ENCODE data around the gene SCYGR1. TPM values are rescaled to one million over a fixed set of nuclear protein-coding genes. Genes with fewer than 3 reads are reported as not detected.
A peak's percentile ranks its signal among the peaks of the same experiment; 100 is the strongest.

SCYGR1 gene
- total RNA-seq, 5 donors from 2014 or later (not counting 1 experiment from before 2014, with no cell fraction given), result not detected

GRCh38 chr2:227420087-227421052 is 32.6 kb upstream of the SCYGR1 start:
- Histone ChIP-seq H3K4me3 (ENCODE audit: control insufficient read depth in 1 of 2, extremely low read depth in 1 of 2, low read length in 1 of 2) (no peak overlapping the region), H3K4me1 (ENCODE audit: control insufficient read depth in 1 of 2, extremely low read depth in 1 of 2, insufficient read depth in 2 of 2, low read length in 2 of 2) (no peaks in the 10 kb centered on the region), H3K36me3 (ENCODE audit: control insufficient read depth in 2 of 2, extremely low read depth in 1 of 2, insufficient read depth in 1 of 2, low read length in 1 of 2) (no peaks in the 10 kb centered on the region), H3K27me3 (replicated peaks in 1 of 2; ENCODE audit: control insufficient read depth in 2 of 2, extremely low read depth in 1 of 2, insufficient read depth in 2 of 2, low read length in 1 of 2) (no peaks in the 10 kb centered on the region), H3K27ac (ENCODE audit: low read length) (no peak overlapping the region), H3K9me3 (no peaks in the 10 kb centered on the region)
- CTCF ChIA-PET, result interaction anchor here in 1 of 2 donors (0.7 kb wide), 1 partner anchor 60 kb away, joined by 3 read pairs; no protein-coding TSS in a partner anchor
- Mint-ChIP-seq H3K36me3 (no peaks in the 10 kb centered on the region), H3K4me3 (no peak overlapping the region), H3K9me3 (no peaks in the 10 kb centered on the region), H3K27me3 (no peaks in the 10 kb centered on the region), H3K27ac (no peak overlapping the region), H3K4me1 (peaks cover 3 to 8% (median 6%) of the 10 kb centered on the region in 3 donors)
- 97% methylated on average over 8 of the region's 15 CpGs for WGBS (ENCODE audit: insufficient coverage)
- DNase-seq (no peak), ATAC-seq (replicated peaks in 1 of 4) (no peak)
- POLR2A ChIA-PET, result no interaction called here

GRCh38 chr2:227416701-227417100 is 29.0 kb upstream of the SCYGR1 start:
- H3K27ac Mint-ChIP-seq, result no peak overlapping the region
- H3K27ac ChIP-seq (ENCODE audit: low read length), result no peak overlapping the region
- WGBS (ENCODE audit: insufficient coverage), result 70% methylated on average over 2 of the region's 4 CpGs
- peaks cover 0 to 2% of the 10 kb centered on the region in 2 experiments for H3K4me1 ChIP-seq (ENCODE audit: control insufficient read depth in 1 of 2, extremely low read depth in 1 of 2, insufficient read depth in 2 of 2, low read length in 2 of 2)
- H3K27me3 ChIP-seq (replicated peaks in 1 of 2; ENCODE audit: control insufficient read depth in 2 of 2, extremely low read depth in 1 of 2, insufficient read depth in 2 of 2, low read length in 1 of 2), result no peaks in the 10 kb centered on the region
- no peaks in the 10 kb centered on the region for H3K36me3 ChIP-seq (ENCODE audit: control insufficient read depth in 2 of 2, extremely low read depth in 1 of 2, insufficient read depth in 1 of 2, low read length in 1 of 2)
- no peaks in the 10 kb centered on the region for H3K9me3 Mint-ChIP-seq
- no peak for DNase-seq
- H3K4me3 Mint-ChIP-seq, result no peak overlapping the region
- no peaks in the 10 kb centered on the region for H3K36me3 Mint-ChIP-seq
- H3K27me3 Mint-ChIP-seq, result no peaks in the 10 kb centered on the region
- ChIA-PET CTCF (interaction anchor here in 1 of 2 donors (0.5 kb wide), 1 partner anchor 350 kb away, joined by 3 read pairs; no protein-coding TSS in a partner anchor), POLR2A (no interaction called here)
- H3K4me3 ChIP-seq (ENCODE audit: control insufficient read depth in 1 of 2, extremely low read depth in 1 of 2, low read length in 1 of 2), result no peak overlapping the region
- H3K4me1 Mint-ChIP-seq, result peaks cover 11 to 15% (median 15%) of the 10 kb centered on the region in 3 donors
- H3K9me3 ChIP-seq, result no peaks in the 10 kb centered on the region
- no peak for ATAC-seq (replicated peaks in 1 of 4)

GRCh38 chr2:227415538-227416424 is 28.0 kb upstream of the SCYGR1 start:
- Mint-ChIP-seq H3K27me3 (no peaks in the 10 kb centered on the region), H3K27ac (peak overlapping the region in 1 of 2 donors; percentile 24), H3K9me3 (no peaks in the 10 kb centered on the region), H3K36me3 (no peaks in the 10 kb centered on the region), H3K4me3 (no peak overlapping the region), H3K4me1 (peaks cover 20 to 24% (median 24%) of the 10 kb centered on the region in 3 donors)
- Histone ChIP-seq H3K4me1 (ENCODE audit: control insufficient read depth in 1 of 2, extremely low read depth in 1 of 2, insufficient read depth in 2 of 2, low read length in 2 of 2) (peaks cover 5 to 7% of the 10 kb centered on the region in 2 experiments), H3K9me3 (no peaks in the 10 kb centered on the region), H3K27ac (ENCODE audit: low read length) (no peak overlapping the region), H3K27me3 (replicated peaks in 1 of 2; ENCODE audit: control insufficient read depth in 2 of 2, extremely low read depth in 1 of 2, insufficient read depth in 2 of 2, low read length in 1 of 2) (no peaks in the 10 kb centered on the region), H3K4me3 (ENCODE audit: control insufficient read depth in 1 of 2, extremely low read depth in 1 of 2, low read length in 1 of 2) (no peak overlapping the region), H3K36me3 (ENCODE audit: control insufficient read depth in 2 of 2, extremely low read depth in 1 of 2, insufficient read depth in 1 of 2, low read length in 1 of 2) (no peaks in the 10 kb centered on the region)
- CTCF ChIA-PET, result interaction anchor here in 1 of 2 donors (0.5 kb wide), 1 partner anchor 351 kb away, joined by 3 read pairs; no protein-coding TSS in a partner anchor
- ATAC-seq (replicated peaks in 1 of 4) (no peak), DNase-seq (no peak)
- WGBS (ENCODE audit: insufficient coverage), result 60% methylated on average over 1 of the region's 10 CpGs
- POLR2A ChIA-PET, result no interaction called here

GRCh38 chr2:227414846-227415245 is 27.1 kb upstream of the SCYGR1 start:
- H3K4me1 ChIP-seq (ENCODE audit: control insufficient read depth in 1 of 2, extremely low read depth in 1 of 2, insufficient read depth in 2 of 2, low read length in 2 of 2), result peaks cover 5 to 7% of the 10 kb centered on the region in 2 experiments
- peaks cover 20 to 26% (median 25%) of the 10 kb centered on the region in 3 donors for H3K4me1 Mint-ChIP-seq
- no peak for ATAC-seq (replicated peaks in 1 of 4)

GRCh38 chr2:227413371-227413770 is 25.6 kb upstream of the SCYGR1 start:
- Mint-ChIP-seq H3K27me3 (no peaks in the 10 kb centered on the region), H3K9me3 (no peaks in the 10 kb centered on the region), H3K4me1 (peaks cover 20 to 26% (median 25%) of the 10 kb centered on the region in 3 donors), H3K36me3 (no peaks in the 10 kb centered on the region), H3K27ac (no peak overlapping the region), H3K4me3 (no peak overlapping the region)
- ChIA-PET CTCF (no interaction called here), POLR2A (no interaction called here)
- Histone ChIP-seq H3K27ac (ENCODE audit: low read length) (no peak overlapping the region), H3K4me1 (ENCODE audit: control insufficient read depth in 1 of 2, extremely low read depth in 1 of 2, insufficient read depth in 2 of 2, low read length in 2 of 2) (peaks cover 5 to 7% of the 10 kb centered on the region in 2 experiments), H3K4me3 (ENCODE audit: control insufficient read depth in 1 of 2, extremely low read depth in 1 of 2, low read length in 1 of 2) (no peak overlapping the region), H3K36me3 (ENCODE audit: control insufficient read depth in 2 of 2, extremely low read depth in 1 of 2, insufficient read depth in 1 of 2, low read length in 1 of 2) (no peaks in the 10 kb centered on the region), H3K27me3 (replicated peaks in 1 of 2; ENCODE audit: control insufficient read depth in 2 of 2, extremely low read depth in 1 of 2, insufficient read depth in 2 of 2, low read length in 1 of 2) (no peaks in the 10 kb centered on the region), H3K9me3 (no peaks in the 10 kb centered on the region)
- DNase-seq, result no peak
- ATAC-seq (replicated peaks in 1 of 4), result no peak
- 83% methylated on average over 8 of the region's 8 CpGs for WGBS (ENCODE audit: insufficient coverage)

More at GRCh38 chr2:227414846-227415245, 27.1 kb upstream of the SCYGR1 start:
- Mint-ChIP-seq H3K36me3 (no peaks in the 10 kb centered on the region), H3K4me3 (no peak overlapping the region), H3K27me3 (no peaks in the 10 kb centered on the region), H3K9me3 (no peaks in the 10 kb centered on the region), H3K27ac (no peak overlapping the region)
- WGBS (ENCODE audit: insufficient coverage), result no CpG with 5 or more reads among the region's 3 CpGs
- Histone ChIP-seq H3K27ac (ENCODE audit: low read length) (no peak overlapping the region), H3K9me3 (no peaks in the 10 kb centered on the region), H3K27me3 (replicated peaks in 1 of 2; ENCODE audit: control insufficient read depth in 2 of 2, extremely low read depth in 1 of 2, insufficient read depth in 2 of 2, low read length in 1 of 2) (no peaks in the 10 kb centered on the region), H3K36me3 (ENCODE audit: control insufficient read depth in 2 of 2, extremely low read depth in 1 of 2, insufficient read depth in 1 of 2, low read length in 1 of 2) (no peaks in the 10 kb centered on the region), H3K4me3 (ENCODE audit: control insufficient read depth in 1 of 2, extremely low read depth in 1 of 2, low read length in 1 of 2) (no peak overlapping the region)
- CTCF ChIA-PET, result no interaction called here
- no peak for DNase-seq
- POLR2A ChIA-PET, result no interaction called here

GRCh38 chr2:227412877-227413276 is 25.1 kb upstream of the SCYGR1 start:
- Mint-ChIP-seq H3K27me3 (no peaks in the 10 kb centered on the region), H3K4me1 (peaks cover 20 to 26% (median 25%) of the 10 kb centered on the region in 3 donors), H3K4me3 (no peak overlapping the region), H3K36me3 (no peaks in the 10 kb centered on the region), H3K9me3 (no peaks in the 10 kb centered on the region), H3K27ac (no peak overlapping the region)
- no peak for ATAC-seq (replicated peaks in 1 of 4)
- Histone ChIP-seq H3K9me3 (no peaks in the 10 kb centered on the region), H3K27ac (ENCODE audit: low read length) (no peak overlapping the region), H3K4me3 (ENCODE audit: control insufficient read depth in 1 of 2, extremely low read depth in 1 of 2, low read length in 1 of 2) (no peak overlapping the region), H3K4me1 (ENCODE audit: control insufficient read depth in 1 of 2, extremely low read depth in 1 of 2, insufficient read depth in 2 of 2, low read length in 2 of 2) (peaks cover 5 to 7% of the 10 kb centered on the region in 2 experiments), H3K36me3 (ENCODE audit: control insufficient read depth in 2 of 2, extremely low read depth in 1 of 2, insufficient read depth in 1 of 2, low read length in 1 of 2) (no peaks in the 10 kb centered on the region), H3K27me3 (replicated peaks in 1 of 2; ENCODE audit: control insufficient read depth in 2 of 2, extremely low read depth in 1 of 2, insufficient read depth in 2 of 2, low read length in 1 of 2) (no peaks in the 10 kb centered on the region)
- ChIA-PET POLR2A (no interaction called here), CTCF (no interaction called here)
- no peak for DNase-seq
- 94% methylated on average over 2 of the region's 5 CpGs for WGBS (ENCODE audit: insufficient coverage)
